Measurements from ENCODE around the gene VEGFA. TPM values are rescaled to one million over a fixed set of nuclear protein-coding genes. Genes with fewer than 3 reads are reported as not detected.

VEGFA gene
- total and polyA plus RNA-seq, 2 of the 8 experiments (the other 6 are each of a cell fraction or from before 2014, with no cell fraction given), result 42.2 to 58.5 TPM

GRCh38 chr6:43730634-43731033 is 39.4 kb upstream of the VEGFA start:
- no peaks in the 10 kb centered on the region for H4K20me1 ChIP-seq (replicated peaks in 1 of 2; ENCODE audit: control insufficient read depth in 1 of 2, insufficient read depth in 2 of 2, low read length in 2 of 2)
- TF ChIP-seq USF2 (IDR thresholded peaks at IDR 0.05; ENCODE audit: low read length) (no peak), CBX5 (IDR thresholded peaks at IDR 0.05; ENCODE audit: low read depth, low read length) (no peak), JUND (IDR thresholded peaks at IDR 0.05; ENCODE audit: low read length) (no peak), TBP (IDR thresholded peaks at IDR 0.05; ENCODE audit: low read depth, low read length) (no peak), EGR1 (IDR thresholded peaks at IDR 0.05; ENCODE audit: borderline replicate concordance, low read depth, low read length) (no peak), POLR2AphosphoS5 (IDR thresholded peaks at IDR 0.05; ENCODE audit: low read depth, low read length) (no peak), BACH1 (IDR thresholded peaks at IDR 0.05; ENCODE audit: low read length) (no peak), CHD1 (IDR thresholded peaks at IDR 0.05; ENCODE audit: low read depth, low read length) (no peak), MAFK (IDR thresholded peaks at IDR 0.05; ENCODE audit: low read depth, low read length) (no peak), RXRA (IDR thresholded peaks at IDR 0.05; ENCODE audit: insufficient read depth, low read depth, low read length) (no peak), CBX8 (IDR thresholded peaks at IDR 0.05; ENCODE audit: borderline replicate concordance, low read depth, low read length) (no peak), GTF2F1 (IDR thresholded peaks at IDR 0.05; ENCODE audit: borderline replicate concordance, low read depth, low read length) (no peak), CHD2 (IDR thresholded peaks at IDR 0.05; ENCODE audit: low read length) (no peak), SRF (IDR thresholded peaks at IDR 0.05; ENCODE audit: low read depth, low read length) (no peak)
- DNase-seq (ENCODE audit: low read depth in 1 of 2, low spot score in 2 of 2) (no peak), FAIRE-seq (no peak)
- no peaks in the 10 kb centered on the region for H3K79me2 ChIP-seq (ENCODE audit: control insufficient read depth in 1 of 2, insufficient read depth in 2 of 2, low read length in 2 of 2)
- no peak overlapping the region for H3K4ac ChIP-seq (replicated peaks; ENCODE audit: insufficient read length, low read depth, low read length)
- no peaks in the 10 kb centered on the region for H3K27me3 ChIP-seq (replicated peaks in 1 of 4; ENCODE audit: control insufficient read depth in 3 of 4, extremely low read depth in 1 of 4, insufficient read depth in 3 of 4, low read length in 3 of 4)
- ChIA-PET POLR2A (ENCODE audit: partially characterized antibody) (no interaction called here), CTCF (ENCODE audit: partially characterized antibody) (interaction anchor here (1.5 to 1.8 kb wide), 3 partner anchors 27 to 223 kb away, joined by 3 to 6 read pairs (median 3); no protein-coding TSS in a partner anchor)
- H2BK15ac ChIP-seq (ENCODE audit: low read length), result no peak overlapping the region
- no peak overlapping the region for H3K4me2 ChIP-seq (ENCODE audit: insufficient read depth in 1 of 2, low read depth in 2 of 2, low read length in 2 of 2)
- H3K23ac ChIP-seq (ENCODE audit: insufficient read length), result no peak overlapping the region
- H3K23me2 ChIP-seq (ENCODE audit: low read depth, low read length), result no peaks in the 10 kb centered on the region
- no peak overlapping the region for H2AK5ac ChIP-seq (ENCODE audit: low read depth, low read length)
- no peaks in the 10 kb centered on the region for H3K36me3 ChIP-seq (ENCODE audit: control insufficient read depth in 2 of 4, insufficient read depth in 4 of 4, low read length in 3 of 4)
- no peak overlapping the region for H4K5ac ChIP-seq (ENCODE audit: insufficient read length, low read depth, low read length)
- H2BK12ac ChIP-seq (ENCODE audit: low read depth, low read length), result no peak overlapping the region
- H3K9me3 ChIP-seq (ENCODE audit: insufficient read depth in 2 of 2, low read depth in 1 of 2, low read length in 1 of 2), result no peaks in the 10 kb centered on the region
- peaks cover 0 to 2% (median under 1%) of the 10 kb centered on the region in 4 experiments; a peak in 4 of 7 replicates for H3K4me1 ChIP-seq (replicated peaks in 1 of 4; ENCODE audit: control insufficient read depth in 3 of 4, insufficient read depth in 4 of 4, low read length in 3 of 4)
- no peak overlapping the region for H4K8ac ChIP-seq (ENCODE audit: extremely low read depth, insufficient read depth, low read length)
- no peak overlapping the region for H3K27ac ChIP-seq (ENCODE audit: low read depth, low read length)
- no peaks in the 10 kb centered on the region for H3K79me1 ChIP-seq (ENCODE audit: low read depth, low read length)
- H3K18ac ChIP-seq (ENCODE audit: extremely low read depth, low read length), result no peak overlapping the region
- H3K9ac ChIP-seq (replicated peaks in 1 of 4; ENCODE audit: extremely low read depth in 1 of 4, low read depth in 3 of 4, low read length in 3 of 4), result no peak overlapping the region
- no peak overlapping the region for H2BK5ac ChIP-seq (ENCODE audit: low read depth, low read length)
- no peak overlapping the region for H2BK20ac ChIP-seq (ENCODE audit: low read length)
- H3K56ac ChIP-seq (replicated peaks; ENCODE audit: insufficient read length, low read depth, low read length), result no peak overlapping the region
- H3K4me3 ChIP-seq (ENCODE audit: extremely low read depth in 1 of 4, insufficient read depth in 2 of 4, low read depth in 3 of 4, low read length in 4 of 4), result no peak overlapping the region
- H4K91ac ChIP-seq (replicated peaks; ENCODE audit: insufficient read length, low read length), result no peak overlapping the region
- no peak overlapping the region for H2AFZ ChIP-seq (ENCODE audit: low read length)
- H2BK120ac ChIP-seq (replicated peaks; ENCODE audit: low read depth, low read length), result no peak overlapping the region
- H3K14ac ChIP-seq (ENCODE audit: insufficient read length), result no peak overlapping the region
